NCI-H2196 treated with DMSO at 0.1 percent for 48 hours (cell line): ENCODE data around the gene AFF3.

Experiments
- DNase-seq: peaks from one replicate; lab custom pipeline; 2025; ENCODE audit not compliant: unreplicated experiment; lab: John Stamatoyannopoulos, UW

AFF3 gene

DNA sequence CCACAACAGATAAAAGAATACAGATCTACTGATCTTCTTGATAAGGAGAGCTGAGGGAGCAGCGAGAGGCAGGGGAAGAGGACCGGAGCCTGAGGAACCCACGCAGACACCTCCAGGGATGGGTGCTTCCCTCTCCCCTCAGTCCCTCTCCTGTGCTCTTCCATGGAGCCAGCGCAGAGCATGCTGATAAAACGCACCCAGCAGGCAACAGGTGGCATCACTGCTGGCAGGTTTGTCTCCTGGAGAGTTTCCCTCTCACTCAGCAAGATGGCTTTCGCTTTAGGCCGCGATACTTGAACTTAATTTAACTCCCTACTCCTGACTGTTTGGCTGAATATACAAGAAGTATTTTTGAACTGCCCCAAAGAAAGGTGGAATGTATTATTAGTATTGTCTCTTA, 489.5 kb downstream of the AFF3 start:
- no peak for DNase-seq

DNA sequence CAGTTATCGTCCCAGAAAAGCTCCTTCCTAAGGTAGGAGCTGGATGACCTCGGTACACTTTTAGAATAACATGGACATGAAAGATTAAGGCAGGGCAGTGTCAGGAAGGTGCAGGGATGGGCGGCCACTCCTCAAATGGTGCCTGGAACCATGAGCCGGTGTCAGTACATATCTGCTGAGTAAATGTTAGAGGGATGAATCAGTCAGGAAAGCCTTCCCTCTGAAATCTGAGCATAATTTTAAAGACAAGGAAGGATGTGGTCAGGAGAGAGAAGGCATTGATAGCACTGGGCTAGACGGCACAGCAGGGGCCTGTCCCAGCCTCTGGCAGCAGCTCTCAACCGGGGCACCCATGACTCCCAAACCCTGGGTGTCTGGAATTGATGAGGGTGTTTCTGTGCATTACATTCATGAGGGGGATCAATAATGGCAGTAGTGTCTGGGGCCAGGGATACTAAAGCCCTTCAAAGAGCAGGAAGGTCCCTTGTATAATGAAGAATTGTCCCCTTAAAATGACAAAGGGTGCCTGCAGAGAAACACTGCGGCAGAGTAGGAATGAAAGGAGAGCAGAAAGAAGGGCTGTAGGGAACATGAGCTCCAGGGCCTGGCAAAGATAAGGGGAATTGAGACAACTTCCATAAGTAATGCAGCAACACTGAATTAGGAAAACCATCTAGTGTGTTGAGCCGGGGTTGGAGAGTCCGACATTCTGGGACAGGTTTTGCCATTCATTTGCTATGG, 490.3 kb downstream of the AFF3 start:
- no peak for DNase-seq

DNA sequence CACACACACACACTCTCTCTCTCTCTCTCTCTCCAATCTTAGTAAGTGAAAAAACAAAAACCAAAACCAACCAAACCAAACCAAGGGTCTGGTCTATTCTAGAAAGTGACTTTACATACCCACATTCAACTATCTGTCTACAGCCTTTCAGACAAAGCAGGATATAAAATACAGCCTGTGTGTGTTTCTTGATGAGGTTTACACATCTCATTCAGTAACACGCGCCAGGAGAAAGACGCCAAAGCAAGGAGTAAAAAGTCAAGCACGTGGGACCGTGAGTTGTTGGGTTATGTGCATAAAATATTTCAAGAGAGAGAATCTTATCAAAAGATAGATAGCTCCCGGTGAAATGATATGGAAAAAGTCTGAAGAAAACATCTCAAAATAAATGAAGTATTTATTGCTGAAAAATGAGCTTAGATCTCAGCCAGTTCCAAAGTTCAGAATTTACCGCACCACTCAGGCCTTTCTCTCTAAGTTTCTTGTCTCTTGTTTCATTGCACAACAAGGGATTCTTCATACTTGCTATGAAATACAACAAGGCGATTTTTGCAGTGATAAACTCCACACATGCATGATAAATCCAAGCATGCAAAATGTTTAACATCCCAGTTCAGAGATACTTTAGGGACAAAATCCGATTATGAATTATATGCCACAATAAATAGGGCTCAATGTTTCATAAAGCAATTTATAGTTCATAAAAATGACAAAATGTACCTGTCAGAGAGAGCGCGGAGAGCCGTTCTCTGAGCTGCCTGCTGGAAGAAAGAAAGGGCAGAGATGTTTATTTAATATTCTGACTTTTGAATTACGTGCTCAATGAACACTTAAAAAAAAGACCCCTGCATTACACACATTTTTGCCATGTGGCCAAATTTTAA, 493.2 kb downstream of the AFF3 start:
- DNase-seq: no peak

DNA sequence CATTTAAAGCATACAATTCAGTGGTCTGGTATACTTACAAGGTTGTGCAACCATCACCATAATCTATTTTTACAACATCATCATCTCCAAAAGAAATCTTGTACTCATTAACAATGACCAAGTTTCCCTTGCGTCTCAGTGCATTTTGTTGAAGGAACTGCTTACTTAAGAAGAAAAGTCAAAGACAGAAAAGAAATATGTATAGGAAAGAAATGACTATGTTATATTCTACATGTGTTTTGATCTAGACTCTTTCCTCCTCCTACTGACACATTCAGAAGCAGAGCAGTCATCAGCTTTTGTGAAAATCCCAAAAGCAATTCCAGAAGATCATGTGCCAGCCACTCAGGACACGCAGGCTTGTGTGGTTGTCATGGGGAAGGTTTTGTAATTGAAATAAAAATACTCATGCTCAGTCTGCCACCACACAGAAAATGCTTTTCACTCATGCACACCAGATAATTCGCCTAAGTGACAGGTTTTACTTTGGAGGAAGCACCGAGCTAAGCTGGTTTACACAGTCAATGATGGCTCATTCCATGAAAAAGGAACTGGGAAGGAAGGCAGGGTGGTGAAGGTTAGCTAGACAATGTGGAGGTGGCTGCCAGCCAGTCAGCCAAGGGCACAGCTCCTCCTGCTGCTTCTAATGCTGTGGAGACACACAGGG, 494.1 kb downstream of the AFF3 start:
- no peak for DNase-seq

DNA sequence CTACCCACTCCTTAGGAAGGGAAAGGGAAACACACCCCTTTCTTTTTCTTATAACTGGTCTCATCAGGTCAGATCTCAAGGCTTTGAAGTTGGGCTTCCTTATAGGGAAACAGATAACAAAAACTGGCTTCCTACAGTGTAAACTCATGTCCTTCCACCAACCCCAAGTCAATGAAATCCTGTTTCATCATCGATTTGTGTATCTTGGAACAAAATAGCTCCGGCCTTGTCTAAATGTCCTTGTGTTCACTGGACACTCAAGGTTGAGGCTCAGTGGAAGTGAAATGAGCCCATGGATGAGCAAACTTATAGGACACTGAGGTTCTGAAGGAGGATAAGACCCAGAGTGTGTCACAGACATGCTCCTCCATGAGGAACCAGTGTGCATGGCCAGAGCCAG, 496.4 kb downstream of the AFF3 start:
- no peak for DNase-seq

DNA sequence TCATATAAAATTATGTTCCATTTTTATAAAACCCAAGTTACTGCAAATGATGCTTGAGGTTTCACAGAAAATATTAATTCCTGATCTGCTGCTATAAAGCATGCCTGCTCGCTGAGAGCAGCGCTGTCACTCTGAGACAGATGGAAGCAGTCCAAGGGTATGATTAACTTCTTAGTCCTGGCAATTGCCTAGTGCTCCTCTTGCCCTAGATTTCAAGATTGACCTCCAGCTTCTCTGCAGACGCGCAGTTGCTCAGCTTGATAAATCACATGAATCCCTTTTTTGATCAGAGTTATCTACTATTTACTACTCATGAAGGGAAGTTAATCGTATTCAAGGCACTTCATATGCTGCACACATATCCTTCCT, 498.0 kb downstream of the AFF3 start:
- no peak for DNase-seq

DNA sequence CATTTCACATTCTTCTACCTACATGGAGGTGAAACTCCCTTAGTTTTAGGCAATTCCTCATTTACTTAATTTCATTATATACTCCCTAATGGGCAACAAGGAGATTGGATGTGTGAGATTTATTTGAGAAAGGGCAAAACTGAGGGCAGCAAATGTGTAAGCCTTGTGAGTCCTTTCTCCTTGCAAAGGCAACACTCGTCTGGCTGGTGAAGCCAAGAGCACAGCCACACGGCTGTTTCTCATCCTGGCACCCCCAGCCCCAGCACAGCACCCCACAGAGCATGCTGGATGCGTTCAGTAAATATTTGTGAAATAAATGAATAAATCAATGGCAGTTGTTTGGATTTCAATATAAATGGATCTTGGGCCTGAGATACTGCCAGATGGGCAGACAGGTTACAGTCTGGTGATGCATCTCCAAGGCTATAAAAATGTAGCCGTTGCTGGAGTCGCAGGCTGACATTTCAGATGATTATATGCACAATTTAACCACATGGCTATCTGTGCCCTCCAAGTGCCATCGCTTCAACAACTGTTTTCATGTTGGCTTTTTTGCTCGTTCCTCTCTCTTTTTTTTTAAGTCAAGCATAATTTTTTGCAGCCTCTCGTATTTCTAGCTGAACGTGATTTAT, 498.5 kb downstream of the AFF3 start:
- DNase-seq: no peak

DNA sequence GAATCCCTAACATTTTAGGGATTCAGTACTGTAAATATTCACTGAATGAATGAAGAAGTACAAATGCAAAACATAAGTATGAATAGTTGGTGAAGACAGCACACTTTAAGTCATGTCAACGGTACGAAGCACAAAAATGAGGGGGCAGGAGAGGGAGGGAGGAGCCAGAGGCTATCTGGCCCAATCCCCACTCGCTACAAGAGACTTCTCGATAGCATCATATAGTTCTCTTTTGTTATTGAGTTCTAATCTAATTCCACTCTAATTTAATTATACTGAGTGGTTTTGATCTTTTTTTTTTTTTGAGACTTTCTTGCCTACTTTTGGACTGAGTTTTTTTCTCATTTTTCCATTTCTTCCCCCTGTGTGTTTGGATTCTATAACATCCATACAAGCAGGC, 500.4 kb downstream of the AFF3 start:
- DNase-seq: no peak

DNA sequence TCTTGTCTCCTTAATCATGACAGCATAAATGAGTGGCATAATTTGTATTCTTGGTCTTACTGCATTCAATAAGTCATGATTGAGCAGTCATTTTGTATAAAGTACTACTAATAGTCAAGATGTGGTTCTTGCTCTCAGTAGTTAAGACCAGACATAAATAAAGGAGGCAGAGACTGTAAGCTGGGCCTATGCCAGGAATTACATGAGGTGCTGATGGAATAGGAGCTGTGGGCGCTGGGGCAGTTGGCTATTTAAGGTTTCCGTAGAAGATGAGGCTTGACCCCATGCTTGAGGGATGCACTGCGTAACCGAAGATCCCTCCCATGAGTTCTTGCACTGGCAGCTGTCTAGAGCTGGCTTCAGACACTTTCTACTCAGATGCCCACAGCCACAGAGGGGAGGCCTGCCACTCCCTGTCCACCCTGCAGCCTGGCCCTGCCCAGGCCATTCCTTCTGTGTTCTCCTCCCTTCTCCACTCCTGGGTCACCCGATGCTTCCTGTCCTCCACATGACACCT, 501.7 kb downstream of the AFF3 start:
- no peak for DNase-seq

DNA sequence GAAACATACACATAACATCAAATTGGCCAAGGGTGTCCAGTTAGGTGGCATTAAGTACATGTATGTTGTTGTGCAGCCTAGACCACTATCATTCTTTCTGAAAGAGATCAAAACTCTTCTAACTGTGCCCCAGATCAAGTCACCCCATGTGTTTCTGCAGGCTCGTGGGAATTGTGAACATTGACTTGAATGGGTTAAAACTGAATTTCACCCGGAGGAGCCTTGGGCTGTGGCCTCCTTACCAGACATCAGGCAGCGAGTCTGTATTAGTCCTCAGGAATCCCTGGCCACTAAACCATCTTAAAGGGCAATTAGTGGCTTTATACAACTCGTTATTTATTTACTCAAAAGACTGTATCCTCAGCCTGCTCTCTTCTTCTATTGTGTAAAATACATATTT, 503.6 kb downstream of the AFF3 start:
- no peak for DNase-seq

DNA sequence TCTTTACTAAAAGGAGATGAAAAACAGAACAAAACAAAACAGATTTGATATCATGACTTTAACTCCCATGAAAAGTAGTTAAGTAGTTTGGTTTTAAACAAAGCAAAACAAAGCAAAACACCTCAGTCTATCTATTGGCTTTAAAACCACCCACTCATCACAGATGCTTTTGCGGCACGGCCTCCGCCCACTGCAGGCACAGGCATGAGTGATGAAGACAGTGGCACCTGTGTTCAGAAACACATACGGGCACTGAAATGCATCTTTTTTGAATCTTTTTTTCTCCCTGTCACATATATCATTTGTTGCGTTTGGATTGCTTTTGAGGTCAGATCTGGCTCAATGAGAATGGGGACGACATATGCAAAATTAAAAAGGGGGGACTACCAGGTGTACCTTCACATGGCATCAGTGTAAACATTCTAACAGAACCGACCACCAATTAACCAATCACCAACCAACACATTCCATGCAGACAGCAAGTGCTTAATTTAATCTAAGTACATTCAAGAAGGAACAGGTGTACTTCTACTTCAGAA, 505.2 kb downstream of the AFF3 start:
- no peak for DNase-seq

DNA sequence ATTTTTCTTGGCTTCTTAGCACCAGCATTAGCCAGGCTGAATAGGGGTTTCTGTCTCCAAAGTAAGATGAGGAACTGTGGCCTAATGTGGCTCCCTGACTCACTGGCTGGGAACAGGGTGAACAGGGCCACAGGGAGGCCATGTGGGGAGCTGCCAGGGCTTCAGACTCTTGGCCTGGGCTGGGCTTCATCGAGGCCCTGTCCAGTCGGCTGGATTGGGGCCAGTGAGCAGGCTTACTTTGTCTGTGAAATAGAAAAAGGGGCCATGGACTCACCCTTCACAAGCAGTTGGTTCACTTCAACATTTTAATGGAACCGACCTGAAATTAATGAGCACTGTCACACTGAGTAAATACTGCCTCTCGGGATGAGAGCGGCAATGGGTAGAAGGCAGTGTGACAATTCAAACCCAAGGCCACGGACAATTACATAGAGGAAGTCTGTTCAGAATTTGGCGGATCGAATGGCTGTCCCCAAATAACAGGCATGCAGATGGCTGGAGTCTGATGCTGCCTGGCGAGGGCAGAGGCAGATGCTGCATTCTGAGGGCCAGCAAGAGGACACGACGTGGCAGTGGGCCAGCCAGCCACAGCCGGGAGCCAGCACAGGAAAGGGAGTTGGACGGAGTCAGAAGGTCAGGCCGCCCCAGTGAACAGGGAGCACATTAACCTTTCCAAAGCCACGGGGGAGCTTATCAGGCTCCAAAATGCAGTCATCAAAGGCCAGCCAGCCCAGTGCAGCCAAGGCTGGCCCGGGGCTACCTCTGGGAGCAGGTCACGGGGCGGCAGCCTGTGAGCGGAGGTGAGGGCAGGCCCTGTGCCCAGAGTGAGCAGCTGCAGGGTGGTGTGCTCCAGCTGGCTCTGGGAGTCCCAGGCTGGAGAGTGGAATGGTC, 506.0 kb downstream of the AFF3 start:
- no peak for DNase-seq

DNA sequence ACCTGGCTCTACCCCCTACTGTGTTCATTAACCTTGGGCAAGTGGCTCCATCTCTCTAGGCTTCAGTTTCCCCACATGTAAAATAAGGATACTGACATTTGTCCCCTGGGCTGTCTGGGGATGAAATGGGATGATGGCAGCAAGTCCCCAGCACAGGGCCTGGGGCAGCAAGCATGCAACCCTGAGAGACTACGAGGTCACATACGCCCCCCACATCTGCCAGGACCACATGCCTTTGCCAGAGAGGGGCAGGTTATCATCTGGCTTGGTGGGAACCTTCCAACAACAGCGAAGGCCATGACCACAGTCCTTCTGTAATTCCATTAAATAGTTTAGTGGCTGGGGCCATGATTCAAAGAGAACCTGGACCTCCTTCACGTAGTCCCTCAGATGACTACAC, 506.7 kb downstream of the AFF3 start:
- DNase-seq: no peak

DNA sequence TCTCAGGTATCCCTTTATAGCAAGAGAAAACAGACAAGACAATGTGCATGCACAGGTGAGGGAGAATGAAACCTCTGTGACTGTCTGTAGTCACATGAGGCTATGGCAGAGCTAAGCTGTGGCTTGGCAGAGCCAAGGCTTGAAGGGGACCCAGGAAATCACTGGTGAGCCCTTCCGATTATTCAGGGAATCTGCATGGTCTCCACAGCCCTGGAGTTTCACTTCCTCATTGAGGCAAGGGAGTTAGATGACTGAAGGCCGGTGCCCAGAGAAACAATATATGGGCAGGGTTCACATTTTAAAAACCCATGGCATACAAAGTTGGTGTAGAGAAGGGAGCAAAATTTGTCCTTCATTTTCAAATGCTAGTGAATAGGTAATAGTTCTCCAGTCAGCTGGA, 508.2 kb downstream of the AFF3 start:
- no peak for DNase-seq

DNA sequence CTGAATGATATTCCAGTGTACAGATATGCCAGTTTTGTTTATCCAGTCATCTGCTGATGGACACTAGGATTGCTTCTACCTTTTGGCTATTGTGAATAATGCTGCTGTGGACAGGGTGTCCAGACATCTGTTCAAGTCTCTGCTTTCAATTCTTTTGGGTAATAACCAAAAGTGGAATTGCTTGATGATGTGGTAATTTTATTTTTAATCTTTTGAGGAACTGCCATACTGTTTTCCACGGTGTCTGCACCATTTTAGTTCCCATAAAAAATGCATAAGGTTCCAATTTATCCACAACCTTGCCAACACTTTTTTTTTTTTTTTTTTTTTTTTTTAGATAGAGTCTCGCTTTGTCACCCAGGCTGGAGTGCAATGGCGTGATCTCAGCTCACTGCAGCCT, 510.7 kb downstream of the AFF3 start:
- no peak for DNase-seq

DNA sequence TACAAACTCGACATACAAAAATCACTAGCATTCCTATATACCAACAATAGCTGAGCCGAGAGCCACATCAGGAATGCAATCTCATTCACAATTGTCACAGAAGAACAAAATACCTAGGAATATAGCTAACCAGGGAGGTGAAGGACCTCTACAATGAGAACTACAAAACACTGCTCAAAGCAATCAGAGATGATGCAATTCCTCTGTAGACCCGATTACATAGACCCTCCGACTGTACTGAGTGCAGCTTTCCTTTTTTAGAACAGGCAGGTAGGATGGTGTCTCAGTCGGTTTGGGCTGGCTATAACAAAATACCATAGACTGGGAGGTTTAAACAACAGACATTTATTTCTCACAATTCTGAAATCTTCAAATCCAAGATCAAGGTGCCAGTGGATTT, 513.1 kb downstream of the AFF3 start:
- DNase-seq: no peak

DNA sequence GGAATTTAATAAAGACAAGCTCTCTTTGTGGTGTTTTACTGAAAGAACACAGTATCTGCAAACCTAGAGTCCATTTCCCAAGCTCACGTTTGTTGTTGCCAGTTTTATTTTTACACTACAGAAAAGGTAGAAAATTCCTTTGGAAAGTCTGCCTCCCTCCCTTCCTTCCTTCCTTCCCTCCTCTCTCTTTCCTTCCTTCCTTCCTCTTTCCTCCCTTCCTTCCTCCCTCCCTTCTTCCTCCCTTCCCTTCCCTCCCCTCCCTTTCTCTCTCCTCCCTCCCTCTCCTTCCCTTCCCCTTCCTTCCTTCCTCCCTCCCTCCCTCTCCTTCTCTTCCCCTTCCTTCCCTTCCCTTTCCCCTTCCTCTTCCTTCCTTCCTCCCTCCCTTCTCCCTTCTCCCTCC, 516.2 kb downstream of the AFF3 start:
- no peak for DNase-seq

DNA sequence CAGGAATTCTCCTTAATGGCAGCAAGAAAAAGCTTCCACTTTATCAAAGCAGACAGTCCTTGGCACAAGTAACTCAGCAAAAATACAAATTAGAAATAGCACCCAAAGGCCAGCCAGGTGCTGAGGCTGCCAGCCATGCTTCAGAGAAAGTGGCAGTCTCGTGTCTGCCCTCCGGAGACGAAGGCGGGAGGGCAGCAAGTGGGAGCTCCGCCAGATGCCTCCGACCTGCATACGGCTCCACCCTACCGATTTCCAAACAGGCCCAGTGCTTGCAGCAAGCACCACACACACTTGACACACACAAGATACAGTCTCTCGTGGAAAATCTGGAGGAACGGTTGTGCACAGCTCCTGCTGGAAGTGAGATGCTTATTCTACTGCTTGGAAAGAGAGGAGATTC, 517.7 kb downstream of the AFF3 start:
- no peak for DNase-seq

DNA sequence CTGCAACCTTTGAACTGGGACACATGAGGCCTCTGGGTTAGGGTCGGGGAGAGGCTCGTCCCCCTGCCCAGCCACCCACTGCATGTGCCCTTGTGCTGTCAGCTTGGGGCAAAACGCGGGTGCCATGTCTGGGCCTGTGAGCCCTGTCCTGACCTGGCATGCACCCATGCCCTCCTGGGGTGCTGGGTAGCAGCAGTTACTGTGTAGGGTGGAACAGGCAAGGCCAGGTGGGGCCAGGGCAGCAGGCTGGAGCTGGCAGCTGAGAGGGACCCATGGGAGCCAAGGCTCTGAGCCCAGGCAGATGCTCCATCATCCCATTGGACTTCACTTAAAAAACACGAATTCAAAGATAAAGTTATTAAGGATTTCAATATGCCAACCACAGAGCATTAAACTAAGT, 518.8 kb downstream of the AFF3 start:
- DNase-seq: no peak

DNA sequence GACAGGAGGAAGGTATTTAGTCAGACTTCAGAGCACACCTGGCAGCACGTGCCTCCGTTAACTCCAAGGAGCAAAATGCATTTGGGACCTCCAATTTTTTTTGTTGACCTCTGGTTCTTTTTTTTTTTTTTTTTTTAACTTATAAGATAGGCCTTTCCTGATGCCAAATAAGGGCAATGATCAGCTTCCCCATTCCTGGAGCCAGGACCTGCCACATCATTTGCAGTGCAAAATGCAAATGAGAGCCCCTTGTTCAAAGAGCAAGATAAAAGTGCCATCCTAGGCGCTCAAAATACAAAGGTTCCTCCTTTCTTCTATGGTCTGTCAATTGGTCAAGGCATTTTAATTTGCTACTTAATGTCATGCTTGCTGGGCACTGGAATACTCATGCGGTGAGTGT, 519.4 kb downstream of the AFF3 start:
- no peak for DNase-seq
